ENCODE results near the gene FAM120B. TPM values are rescaled to one million over a fixed set of nuclear protein-coding genes. Genes with fewer than 3 reads are reported as not detected.

The FAM120B gene
- total and polyA plus RNA-seq, 2 experiments from 2014 or later, result 7.2 to 16.7 TPM

DNA sequence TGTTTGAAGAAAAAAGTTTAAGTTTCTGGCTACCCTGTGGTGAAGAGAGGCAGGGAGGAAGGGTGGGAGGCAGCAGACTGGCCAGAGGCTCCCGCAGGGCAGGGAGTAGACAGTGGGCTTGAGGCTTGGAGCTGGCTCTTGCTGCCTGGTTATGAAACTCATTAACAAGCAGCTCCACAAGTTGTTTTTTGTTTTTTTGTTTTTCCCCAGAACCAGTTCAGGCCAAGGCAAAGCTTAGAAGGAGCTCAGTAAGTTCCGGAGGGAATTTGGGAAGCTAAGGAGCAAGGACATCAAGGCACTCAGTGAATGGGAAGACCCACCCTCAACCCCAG, 19.7 kb upstream of the FAM120B start (continued):
- no peak for TF ChIP-seq ZNF462 (CRISPR knock-in tag; IDR thresholded peaks at IDR 0.05)
- no peak for TF ChIP-seq JUNB (IDR thresholded peaks at IDR 0.05; ENCODE audit: unreplicated experiment)

DNA sequence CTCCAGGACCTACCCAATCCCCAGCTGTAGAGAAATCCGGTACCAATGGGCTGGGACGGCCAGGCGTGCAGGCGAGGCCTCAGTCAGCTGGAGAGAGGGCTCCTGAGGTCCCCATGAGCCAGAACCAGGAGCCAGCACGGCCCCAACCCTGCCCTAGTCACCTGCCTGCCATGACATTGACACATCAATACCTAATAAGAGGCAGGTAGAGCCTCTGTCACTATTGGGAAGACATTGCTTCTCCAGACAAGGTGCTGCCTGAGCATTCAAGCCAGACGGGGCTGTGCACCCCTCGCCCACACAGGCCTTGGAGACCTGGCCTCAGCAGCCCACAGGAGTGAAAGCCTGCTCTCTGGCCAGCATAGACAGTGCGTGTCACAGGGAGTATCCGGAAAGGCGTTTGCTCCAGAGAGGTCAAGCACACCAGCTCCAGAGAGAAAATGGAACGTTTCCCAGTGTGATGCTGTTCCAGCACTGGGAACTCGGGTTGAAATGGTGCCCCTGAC, 19.1 kb upstream of the FAM120B start:
- no peak overlapping the region for H2AFZ ChIP-seq
- H3K27ac ChIP-seq (ENCODE audit: low read depth), result no peak overlapping the region
- ATAC-seq, result no peak
- Mint-ChIP-seq H3K9me3 (peaks cover 8% of the 10 kb centered on the region), H3K27me3 (ENCODE audit: insufficient read depth, low read depth, poor library complexity) (peaks cover 65% of the 10 kb centered on the region), H3K4me1 (peaks cover 39% of the 10 kb centered on the region), H3K27ac (no peak overlapping the region), H3K36me3 (ENCODE audit: low read depth) (peaks cover 14% of the 10 kb centered on the region), H3K4me3 (0 out of 3 replicates have a peak overlapping the region, but pooled peaks have one; percentile 69)
- TF ChIP-seq EZH2 (IDR thresholded peaks at IDR 0.05; ENCODE audit: low read depth, unreplicated experiment), result peak; percentile 36
- no peak for TF ChIP-seq STAT1 (IDR thresholded peaks at IDR 0.05; ENCODE audit: unreplicated experiment)
- H3K9me2 ChIP-seq (ENCODE audit: insufficient read depth), result no peaks in the 10 kb centered on the region
- H4K20me1 ChIP-seq (replicated peaks; ENCODE audit: insufficient read depth), result no peaks in the 10 kb centered on the region; the same call in 1 of the 2 replicates
- H3K4me1 ChIP-seq (ENCODE audit: insufficient read depth), result peaks cover 20% of the 10 kb centered on the region
- peaks cover 13% of the 10 kb centered on the region; the same call in 1 of the 2 replicates for H3F3A ChIP-seq (replicated peaks; ENCODE audit: low read depth)
- no peak overlapping the region for H3K4me2 ChIP-seq
- H3K27me3 ChIP-seq (ENCODE audit: insufficient read depth), result peaks cover 62% of the 10 kb centered on the region
- H3K79me2 ChIP-seq (replicated peaks; ENCODE audit: insufficient read depth), result no peaks in the 10 kb centered on the region
- DNase-seq (ENCODE audit: low spot score), result no peak
- no peaks in the 10 kb centered on the region for H3K36me3 ChIP-seq (ENCODE audit: insufficient read depth)
- no peak overlapping the region for H3K4me3 ChIP-seq

All from GM23338 (cell line).